Effector memory CD8-positive, alpha-beta T cell (primary cell): ENCODE measurements around the gene EZH1.
A peak's percentile ranks its signal among the peaks of the same experiment; 100 is the strongest.
"Not testable (repeated sequence)": the region's sequence is repeated elsewhere in the genome, so short reads cannot be mapped to it uniquely, and the experiment has no call there.

ENCODE experiments used
- ATAC-seq: fragments of 150-1000 bp; cut with Tn5 transposase; replicated peaks from 2 replicates; pipeline ENCODE4 v1.10.0; 2021; ENCODE audit warnings: mild to moderate bottlenecking, moderate library complexity
- DNase-seq, 3 experiments: peaks; one replicate each; pipeline ENCODE4 v3.0.0; 2021
- H3K27ac Mint-ChIP-seq, 2 donors: one replicate each; pipeline ENCODE4 v1.8.0; 2022; ENCODE audit warnings: mild to moderate bottlenecking in 2 of 2, mixed read lengths in 2 of 2, moderate library complexity in 2 of 2
- H3K27me3 Mint-ChIP-seq, 2 donors: one replicate each; pipeline ENCODE4 v1.8.0; 2022; ENCODE audit warnings: mixed read lengths in 2 of 2
- H3K36me3 Mint-ChIP-seq: one replicate; pipeline ENCODE4 v1.8.0; 2022; ENCODE audit warnings: mild to moderate bottlenecking, moderate library complexity, mixed read lengths; ENCODE audit not compliant: insufficient read depth
- H3K4me1 Mint-ChIP-seq, 2 donors: one replicate each; pipeline ENCODE4 v1.8.0; 2022; ENCODE audit warnings: low read depth in 2 of 2, mixed read lengths in 2 of 2
- H3K4me3 Mint-ChIP-seq, 2 donors: one replicate each; pipeline ENCODE4 v1.8.0; 2022; ENCODE audit warnings: mild to moderate bottlenecking in 2 of 2, mixed read lengths in 2 of 2, moderate library complexity in 2 of 2
- H3K9me3 Mint-ChIP-seq, 2 donors: one replicate each; pipeline ENCODE4 v1.8.0; 2022; ENCODE audit warnings: mixed read lengths in 2 of 2

The EZH1 gene

DNA sequence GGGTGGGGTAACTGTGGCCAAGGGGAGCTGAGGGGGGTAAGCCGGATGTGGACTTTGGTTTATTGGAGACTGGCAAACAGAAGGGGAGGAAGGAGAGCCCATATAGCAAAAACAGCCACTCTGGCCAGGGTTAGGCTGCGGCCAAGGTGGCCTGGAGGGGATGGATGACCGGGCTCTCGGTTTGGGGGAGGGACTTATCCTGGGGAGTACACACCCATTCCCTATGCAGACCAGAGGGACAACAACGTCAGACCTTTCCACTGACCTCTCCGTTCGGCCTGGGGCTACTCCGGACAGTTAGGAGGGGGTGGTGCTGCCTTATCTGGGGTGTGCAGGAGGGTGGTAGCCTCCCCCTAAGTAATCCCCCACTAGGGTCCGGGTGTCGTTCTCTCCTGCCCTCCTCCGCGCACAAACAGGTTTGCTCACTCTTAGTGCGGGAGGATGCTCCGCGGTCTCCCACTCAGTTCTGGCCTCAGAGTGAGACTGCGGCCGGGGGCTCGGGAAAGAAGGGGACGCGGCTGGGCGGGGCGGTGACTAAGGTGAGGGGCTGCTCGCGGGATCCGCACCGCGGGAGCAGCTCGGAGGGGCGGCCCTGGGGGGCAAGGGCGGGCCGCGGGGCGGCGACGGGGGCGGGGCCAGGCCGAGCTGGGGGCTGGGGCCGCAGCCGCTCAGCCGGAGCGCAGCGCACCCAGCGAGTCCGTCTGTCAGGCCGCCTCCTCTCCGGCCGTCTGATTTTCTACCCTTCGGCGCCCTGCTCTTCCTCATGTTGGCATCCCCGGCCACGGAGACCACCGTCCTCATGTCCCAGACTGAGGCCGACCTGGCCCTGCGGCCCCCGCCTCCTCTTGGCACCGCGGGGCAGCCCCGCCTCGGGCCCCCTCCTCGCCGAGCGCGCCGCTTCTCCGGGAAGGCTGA, 35.4 kb upstream of the EZH1 start, which contains the start of gene WNK4:
TSS of gene WNK4 (plus strand) at position 675 of the 915 bp plus-strand sequence. CDS start at position 764, 89 bp downstream.
- peaks cover 13 to 23% of the 10 kb centered on the region in 2 donors for H3K4me1 Mint-ChIP-seq
- peak within 1 kb of the TSS; percentile 14 to 33 for H3K4me3 Mint-ChIP-seq
- no peak within 1 kb of the TSS for H3K27ac Mint-ChIP-seq
- ATAC-seq (no peak), DNase-seq (no peak)
- H3K36me3 Mint-ChIP-seq = peaks cover 25% of the 10 kb centered on the region
- H3K27me3 Mint-ChIP-seq = peaks cover 39 to 58% of the 10 kb centered on the region in 2 donors
- no peaks in the 10 kb centered on the region for H3K9me3 Mint-ChIP-seq

GRCh38 chr17:42779304-42779935, 34.6 kb upstream of the EZH1 start:
- H3K4me3 Mint-ChIP-seq = peak overlapping the region; percentile 14 to 33
- H3K4me1 Mint-ChIP-seq = peaks cover 8 to 17% of the 10 kb centered on the region in 2 donors
- peaks cover 30% of the 10 kb centered on the region for H3K36me3 Mint-ChIP-seq
- DNase-seq (no peak), ATAC-seq (no peak)
- no peak overlapping the region for H3K27ac Mint-ChIP-seq
- no peaks in the 10 kb centered on the region for H3K9me3 Mint-ChIP-seq
- H3K27me3 Mint-ChIP-seq = peaks cover 31 to 50% of the 10 kb centered on the region in 2 donors

GRCh38 chr17:42778570-42778969, 33.7 kb upstream of the EZH1 start:
- Mint-ChIP-seq H3K4me3 (no peak overlapping the region), H3K4me1 (peaks cover 16 to 19% of the 10 kb centered on the region in 2 donors), H3K36me3 (peaks cover 35% of the 10 kb centered on the region)

GRCh38 chr17:42775534-42776098, 30.8 kb upstream of the EZH1 start:
- H3K27me3 Mint-ChIP-seq = peaks cover under 1 to 13% of the 10 kb centered on the region in 2 donors
- H3K4me1 Mint-ChIP-seq = peaks cover 17 to 21% of the 10 kb centered on the region in 2 donors
- no peaks in the 10 kb centered on the region for H3K9me3 Mint-ChIP-seq
- ATAC-seq (no peak), DNase-seq (no peak)
- peaks cover 41% of the 10 kb centered on the region for H3K36me3 Mint-ChIP-seq
- no peak overlapping the region for H3K27ac Mint-ChIP-seq
- no peak overlapping the region for H3K4me3 Mint-ChIP-seq

More at GRCh38 chr17:42778570-42778969, 33.7 kb upstream of the EZH1 start:
- H3K9me3 Mint-ChIP-seq = no peaks in the 10 kb centered on the region
- ATAC-seq (no peak), DNase-seq (no peak)
- no peak overlapping the region for H3K27ac Mint-ChIP-seq
- H3K27me3 Mint-ChIP-seq = peaks cover 23 to 42% of the 10 kb centered on the region in 2 donors

GRCh38 chr17:42774066-42774745, 29.4 kb upstream of the EZH1 start:
- DNase-seq (no peak), ATAC-seq (no peak)
- peaks cover 35% of the 10 kb centered on the region for H3K36me3 Mint-ChIP-seq
- H3K4me3 Mint-ChIP-seq = peak overlapping the region; percentile 100
- H3K4me1 Mint-ChIP-seq = peaks cover 11 to 14% of the 10 kb centered on the region in 2 donors
- no peaks in the 10 kb centered on the region for H3K9me3 Mint-ChIP-seq
- H3K27ac Mint-ChIP-seq = peak overlapping the region; percentile 98 to 99
- H3K27me3 Mint-ChIP-seq = peaks cover 0 to 2% of the 10 kb centered on the region in 2 donors

DNA sequence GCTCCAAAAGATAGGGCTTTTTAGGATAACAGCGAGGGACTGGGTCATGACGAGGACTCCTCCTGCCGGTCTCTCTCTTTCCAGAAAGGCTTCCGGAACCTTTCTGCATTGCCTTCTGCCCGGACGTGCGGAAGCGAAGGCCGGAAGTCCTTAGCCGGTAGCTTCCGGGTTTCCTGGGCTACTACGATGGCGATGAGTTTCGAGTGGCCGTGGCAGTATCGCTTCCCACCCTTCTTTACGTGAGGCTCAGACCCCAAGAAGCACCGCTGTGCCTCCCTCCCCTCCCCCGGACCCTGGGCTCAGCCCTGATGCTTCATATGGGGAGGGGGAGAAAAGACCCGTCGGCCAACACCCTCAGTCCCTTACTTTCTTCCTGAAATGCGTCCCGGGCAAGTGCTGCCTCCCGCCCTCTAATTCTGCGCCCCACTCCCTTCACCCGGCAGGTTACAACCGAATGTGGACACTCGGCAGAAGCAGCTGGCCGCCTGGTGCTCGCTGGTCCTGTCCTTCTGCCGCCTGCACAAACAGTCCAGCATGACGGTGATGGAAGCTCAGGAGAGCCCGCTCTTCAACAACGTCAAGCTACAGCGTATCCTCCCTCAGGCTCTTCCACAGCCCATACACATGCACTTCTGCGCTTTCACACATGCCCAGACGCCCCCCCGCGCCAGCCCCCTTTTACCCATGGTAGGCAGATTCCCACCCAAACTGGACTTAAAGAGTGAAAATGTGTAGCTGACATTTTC, 28.6 kb upstream of the EZH1 start, which contains the start of gene VPS25:
TSS of gene VPS25 (plus strand) at position 160 of the 746 bp plus-strand sequence. CDS start at position 187, 27 bp downstream.
- peaks cover 10 to 12% of the 10 kb centered on the region in 2 donors for H3K4me1 Mint-ChIP-seq
- peaks cover 3 to 4% of the 10 kb centered on the region in 2 donors for H3K27me3 Mint-ChIP-seq
- peak within 1 kb of the TSS; percentile 100 for H3K4me3 Mint-ChIP-seq
- DNase-seq (peak; percentile 66 to 79 (median 70)), ATAC-seq (peak; percentile 97)
- no peaks in the 10 kb centered on the region for H3K9me3 Mint-ChIP-seq
- H3K36me3 Mint-ChIP-seq = peaks cover 29% of the 10 kb centered on the region
- peak within 1 kb of the TSS; percentile 98 to 99 for H3K27ac Mint-ChIP-seq

GRCh38 chr17:42772945-42773289, 28.1 kb upstream of the EZH1 start:
- Mint-ChIP-seq H3K4me1 (peaks cover 10 to 12% of the 10 kb centered on the region in 2 donors), H3K9me3 (no peaks in the 10 kb centered on the region), H3K27ac (peak overlapping the region; percentile 98 to 99), H3K36me3 (peaks cover 27% of the 10 kb centered on the region), H3K4me3 (peak overlapping the region; percentile 100), H3K27me3 (peaks cover 8 to 10% of the 10 kb centered on the region in 2 donors)
- ATAC-seq = no peak
- DNase-seq = no peak

GRCh38 chr17:42769964-42770363, 25.1 kb upstream of the EZH1 start:
- H3K4me3 Mint-ChIP-seq, H3K9me3 Mint-ChIP-seq, H3K27ac Mint-ChIP-seq, DNase-seq, ATAC-seq: not testable (repeated sequence)
- Mint-ChIP-seq H3K27me3 (peaks cover 26 to 35% of the 10 kb centered on the region in 2 donors), H3K4me1 (peaks cover 10 to 12% of the 10 kb centered on the region in 2 donors), H3K36me3 (peaks cover 13% of the 10 kb centered on the region)

DNA sequence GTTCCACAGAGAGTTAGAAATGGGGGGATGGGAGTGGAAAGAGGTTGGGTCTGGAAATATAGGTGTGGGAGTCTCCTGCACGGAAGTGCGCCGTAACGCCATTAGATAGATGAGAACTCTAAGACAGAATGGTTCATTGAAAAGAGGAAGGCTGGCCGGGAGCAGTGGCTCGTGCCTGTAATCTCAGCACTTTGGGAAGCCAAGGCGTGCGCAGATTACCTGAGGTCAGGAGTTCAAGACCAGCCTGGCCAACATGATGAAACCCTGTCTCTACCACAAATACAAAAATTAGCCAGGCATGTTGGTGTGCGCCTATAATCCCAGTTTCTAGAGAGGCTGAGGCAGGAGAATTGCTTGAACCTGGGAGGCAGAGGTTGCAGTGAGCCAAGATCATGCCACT, 23.2 kb upstream of the EZH1 start:
- not testable (repeated sequence) for DNase-seq

GRCh38 chr17:42767512-42767911, 22.7 kb upstream of the EZH1 start:
- no peaks in the 10 kb centered on the region for H3K9me3 Mint-ChIP-seq
- DNase-seq (no peak), ATAC-seq (no peak)
- H3K4me3 Mint-ChIP-seq = no peak overlapping the region
- H3K36me3 Mint-ChIP-seq = peaks cover 10% of the 10 kb centered on the region
- peaks cover 0 to 5% of the 10 kb centered on the region in 2 donors for H3K4me1 Mint-ChIP-seq
- peaks cover 47 to 59% of the 10 kb centered on the region in 2 donors for H3K27me3 Mint-ChIP-seq
- no peak overlapping the region for H3K27ac Mint-ChIP-seq

More for the DNA sequence above, 23.2 kb upstream of the EZH1 start:
- Mint-ChIP-seq H3K27ac (peak overlapping the region in 1 of 2 donors; percentile 27), H3K27me3 (peaks cover 42 to 54% of the 10 kb centered on the region in 2 donors)
- ATAC-seq, H3K36me3 Mint-ChIP-seq, H3K9me3 Mint-ChIP-seq, H3K4me1 Mint-ChIP-seq, H3K4me3 Mint-ChIP-seq: not testable (repeated sequence)

- Mint-ChIP-seq H3K4me3 (no peak overlapping the region), H3K27me3 (peaks cover 59 to 71% of the 10 kb centered on the region in 2 donors), H3K4me1 (peaks cover 4 to 5% of the 10 kb centered on the region in 2 donors), H3K27ac (no peak overlapping the region), H3K36me3 (peaks cover 6% of the 10 kb centered on the region), H3K9me3 (no peaks in the 10 kb centered on the region)
- DNase-seq = no peak
- no peak for ATAC-seq
These were observed 21.3 kb upstream of the EZH1 start for GRCh38 chr17:42766124-42766523.

DNA sequence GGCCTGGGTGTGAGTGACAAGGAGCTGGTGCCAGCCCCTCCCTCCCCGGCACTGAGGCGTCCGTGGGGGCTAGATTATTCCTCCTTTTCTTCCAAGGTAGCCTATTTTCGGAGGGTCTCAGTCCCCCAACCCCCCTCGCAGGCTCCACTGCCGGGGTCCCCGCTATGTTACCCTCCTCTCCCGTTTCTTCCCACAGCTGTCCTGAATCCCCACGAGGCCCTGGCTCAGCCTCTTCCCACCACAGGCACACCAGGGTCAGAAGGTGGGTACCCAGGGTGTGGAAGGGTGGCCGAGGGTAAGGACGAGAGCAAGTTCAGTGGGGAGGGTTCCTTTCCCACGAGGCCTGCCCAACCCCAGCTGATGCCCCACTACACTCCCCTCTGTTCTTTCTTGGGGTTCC, 16.8 kb upstream of the EZH1 start:
- peaks cover 63 to 90% of the 10 kb centered on the region in 2 donors for H3K27me3 Mint-ChIP-seq
- DNase-seq (no peak), ATAC-seq (no peak)
- H3K36me3 Mint-ChIP-seq = peaks cover 6% of the 10 kb centered on the region
- peak overlapping the region; percentile 63 to 67 for H3K4me3 Mint-ChIP-seq
- peaks cover 4 to 5% of the 10 kb centered on the region in 2 donors for H3K4me1 Mint-ChIP-seq
- no peak overlapping the region for H3K27ac Mint-ChIP-seq
- H3K9me3 Mint-ChIP-seq = no peaks in the 10 kb centered on the region
